ENCODE data around the gene FAM163B. TPM values are rescaled to one million over a fixed set of nuclear protein-coding genes. Genes with fewer than 3 reads are reported as not detected.
"Not testable (repeated sequence)": the region's sequence is repeated elsewhere in the genome, so short reads cannot be mapped to it uniquely, and the experiment has no call there.

The FAM163B gene
- total RNA-seq, 1 donor, result not detected

DNA sequence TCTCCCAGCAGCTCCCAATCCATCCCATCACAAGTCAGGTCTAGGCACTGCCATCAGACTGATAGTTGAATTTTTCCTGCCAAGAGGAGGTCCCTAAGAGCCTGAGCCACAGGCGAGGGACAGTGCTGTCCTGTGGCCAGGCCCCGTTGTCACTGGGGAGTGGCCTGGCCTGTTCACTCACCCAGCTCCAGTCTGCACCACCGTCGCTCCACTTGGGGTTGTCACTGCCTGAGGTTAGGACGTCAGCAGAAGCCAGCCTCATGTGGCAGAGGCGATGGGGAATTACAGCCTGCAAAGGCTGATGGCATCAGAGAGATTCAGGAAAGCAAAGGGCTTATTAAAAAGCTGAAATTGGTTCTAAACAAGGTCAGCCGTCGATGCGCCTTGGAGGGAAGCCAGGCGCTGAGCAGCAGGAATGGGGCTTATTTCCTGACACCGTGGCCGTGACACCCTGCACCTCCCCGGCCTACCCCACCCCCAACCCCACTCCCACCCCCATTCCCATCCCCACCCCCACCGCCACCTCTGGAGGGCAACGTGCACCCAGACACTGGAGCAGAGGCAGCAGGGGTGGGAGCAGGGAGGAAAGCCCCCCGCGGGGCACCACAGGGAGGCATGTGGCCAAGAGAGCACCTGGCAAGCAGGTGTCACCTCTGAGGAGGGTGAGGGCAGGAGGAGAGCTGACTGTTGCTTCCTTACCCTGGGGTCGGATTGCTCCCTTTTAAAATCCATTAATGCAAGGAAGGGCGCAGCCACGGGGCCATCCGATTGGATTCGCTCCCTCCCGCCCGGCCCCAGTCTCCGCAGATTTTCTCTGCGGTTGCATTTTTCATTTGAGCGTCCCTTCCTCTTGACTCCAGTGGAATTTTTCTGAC, 23.9 kb upstream of the FAM163B start:
- no peak overlapping the region for H3K4me3 ChIP-seq (ENCODE audit: low read length)
- no peaks in the 10 kb centered on the region for H3K27me3 ChIP-seq (ENCODE audit: insufficient read depth, low read length)

DNA sequence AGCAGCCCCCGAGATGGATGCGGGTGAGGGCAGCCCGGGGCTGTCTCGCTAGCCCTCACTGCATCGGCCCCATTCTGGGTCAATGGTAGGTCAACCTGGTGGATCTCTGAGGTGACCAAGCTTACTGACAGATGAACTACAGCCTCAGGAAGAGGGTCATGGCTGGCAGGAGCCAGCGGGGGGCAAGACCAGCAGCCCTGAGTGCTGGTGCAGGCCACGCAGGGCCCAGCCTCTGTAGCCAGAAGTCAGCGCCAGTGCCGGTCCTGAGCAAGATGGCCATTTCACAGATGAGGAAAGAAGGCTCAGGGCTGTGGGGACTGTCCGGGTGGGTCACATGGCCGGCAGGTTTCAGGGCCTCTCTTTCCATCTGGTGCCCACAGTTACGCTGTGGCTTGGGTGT, 21.9 kb upstream of the FAM163B start:
- H3K9me3 ChIP-seq (ENCODE audit: low read depth, low read length), result no peaks in the 10 kb centered on the region
- H3K27me3 ChIP-seq (ENCODE audit: insufficient read depth, low read length), result no peaks in the 10 kb centered on the region
- no peaks in the 10 kb centered on the region for H3K4me1 ChIP-seq (ENCODE audit: insufficient read depth, low read length)
- no peak overlapping the region for H3K4me3 ChIP-seq (ENCODE audit: low read length)

More for the DNA sequence above, 23.9 kb upstream of the FAM163B start:
- H3K9me3 ChIP-seq (ENCODE audit: low read depth, low read length), result no peaks in the 10 kb centered on the region
- no peaks in the 10 kb centered on the region for H3K4me1 ChIP-seq (ENCODE audit: insufficient read depth, low read length)

DNA sequence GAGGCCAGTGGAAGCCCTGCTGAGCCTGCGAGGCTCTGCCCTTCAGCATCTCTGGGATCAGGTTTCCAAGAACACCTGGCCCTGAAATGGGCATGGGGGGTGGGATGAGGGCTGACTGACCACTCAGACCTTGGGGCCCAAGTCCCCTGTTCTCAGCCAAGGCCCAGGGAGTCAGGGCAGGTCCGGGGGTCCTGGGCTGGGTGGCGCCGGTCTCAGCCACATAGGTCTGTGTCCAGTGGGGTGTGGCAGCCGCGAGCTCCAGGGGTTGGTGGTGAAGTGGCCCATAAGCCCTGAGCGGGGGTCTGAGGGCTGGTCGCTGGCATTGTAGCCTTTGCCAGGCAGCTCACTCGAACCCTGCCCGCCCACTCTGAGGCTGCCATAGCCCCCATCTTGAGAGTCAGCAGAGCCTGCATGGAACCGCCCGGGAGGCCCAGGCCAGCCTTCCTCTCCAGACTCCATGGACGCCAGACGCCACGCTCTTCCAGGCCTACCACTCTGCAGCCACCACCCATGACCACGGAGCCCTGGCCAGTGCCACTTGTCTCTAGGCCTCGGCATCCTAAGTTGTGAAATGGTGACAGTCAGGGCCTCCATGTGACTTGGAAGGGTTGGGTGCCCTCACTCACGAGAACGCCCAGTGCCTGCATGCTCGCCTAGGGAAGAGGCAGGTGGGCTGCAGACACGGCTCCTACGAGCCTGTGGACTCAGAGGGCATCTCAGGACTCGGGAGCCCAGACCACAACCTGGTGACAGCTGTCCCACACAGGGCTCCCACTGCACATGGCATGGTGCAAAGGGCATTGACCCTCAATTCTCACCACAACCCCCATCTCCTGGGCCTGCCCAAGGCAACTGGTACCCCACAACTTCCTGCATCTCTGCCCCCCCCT, 20.3 kb upstream of the FAM163B start:
- H3K9me3 ChIP-seq (ENCODE audit: low read depth, low read length), result no peaks in the 10 kb centered on the region
- H3K4me1 ChIP-seq (ENCODE audit: insufficient read depth, low read length), result no peaks in the 10 kb centered on the region
- H3K4me3 ChIP-seq (ENCODE audit: low read length), result no peak overlapping the region
- H3K27me3 ChIP-seq (ENCODE audit: insufficient read depth, low read length), result no peaks in the 10 kb centered on the region

DNA sequence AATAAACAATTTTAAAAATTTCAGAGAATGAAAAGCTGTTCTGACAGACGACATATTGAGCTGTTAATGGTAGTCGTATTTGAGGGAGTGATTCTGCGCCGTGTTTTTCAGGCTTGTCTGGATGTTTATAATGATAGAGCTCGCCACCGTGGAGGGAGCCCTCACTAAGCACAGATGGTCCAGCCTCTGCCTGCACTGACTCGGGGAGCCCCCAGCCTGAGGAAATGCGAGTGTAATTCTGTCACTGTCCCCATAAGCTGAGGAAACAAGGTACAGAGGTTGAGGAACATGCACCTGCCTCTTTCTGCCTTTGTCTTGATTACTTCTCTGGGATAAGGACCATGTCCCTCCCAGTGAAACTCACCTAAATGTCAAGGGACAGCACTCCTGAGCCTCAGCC, 19.6 kb upstream of the FAM163B start:
- Histone ChIP-seq H3K4me3 (ENCODE audit: low read length) (no peak overlapping the region), H3K27me3 (ENCODE audit: insufficient read depth, low read length) (no peaks in the 10 kb centered on the region), H3K9me3 (ENCODE audit: low read depth, low read length) (no peaks in the 10 kb centered on the region), H3K4me1 (ENCODE audit: insufficient read depth, low read length) (no peaks in the 10 kb centered on the region)

DNA sequence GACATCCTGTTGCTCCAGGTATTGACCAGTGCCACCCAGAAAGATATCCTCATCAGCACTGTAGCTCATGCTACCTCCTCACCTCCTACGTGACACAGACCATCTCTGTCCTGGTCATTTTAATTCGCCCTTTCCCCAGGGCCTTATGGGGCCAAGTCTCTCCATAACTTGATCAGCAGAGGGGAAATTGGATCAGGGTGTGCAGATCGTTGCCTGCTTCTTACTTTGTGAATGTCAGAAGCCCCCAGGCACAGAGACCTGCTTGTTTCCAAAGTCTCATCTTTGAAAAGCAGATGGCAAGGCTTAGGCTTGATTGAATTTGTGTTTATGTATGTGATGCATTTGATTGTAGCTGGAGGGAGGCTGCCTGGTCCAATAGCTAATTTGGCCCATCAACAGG, 18.2 kb upstream of the FAM163B start:
- Histone ChIP-seq H3K4me1 (ENCODE audit: insufficient read depth, low read length) (no peaks in the 10 kb centered on the region), H3K4me3 (ENCODE audit: low read length) (no peak overlapping the region), H3K27me3 (ENCODE audit: insufficient read depth, low read length) (no peaks in the 10 kb centered on the region), H3K9me3 (ENCODE audit: low read depth, low read length) (no peaks in the 10 kb centered on the region)

DNA sequence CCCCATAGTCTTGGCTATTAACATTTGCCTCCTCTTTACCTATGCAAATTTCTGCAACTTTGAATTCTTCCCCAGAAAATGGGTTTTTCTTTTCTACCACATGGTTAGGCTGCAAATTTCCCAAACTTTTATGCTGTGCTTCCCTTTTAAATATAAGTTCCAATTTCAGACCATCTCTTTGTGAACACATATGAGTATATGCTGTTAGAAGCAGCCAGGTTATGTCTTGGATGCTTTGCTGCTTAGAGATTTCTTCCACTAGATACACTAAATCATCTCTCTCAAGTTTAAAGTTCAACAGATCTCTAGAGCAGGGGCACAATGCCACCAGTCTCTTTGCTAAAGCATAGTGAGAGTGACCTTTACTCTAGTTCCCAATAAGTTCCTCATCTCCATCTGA, 16.8 kb upstream of the FAM163B start:
- not testable (repeated sequence) for H3K4me1 ChIP-seq (ENCODE audit: insufficient read depth, low read length); H3K4me3 ChIP-seq (ENCODE audit: low read length); H3K27me3 ChIP-seq (ENCODE audit: insufficient read depth, low read length); H3K9me3 ChIP-seq (ENCODE audit: low read depth, low read length)

DNA sequence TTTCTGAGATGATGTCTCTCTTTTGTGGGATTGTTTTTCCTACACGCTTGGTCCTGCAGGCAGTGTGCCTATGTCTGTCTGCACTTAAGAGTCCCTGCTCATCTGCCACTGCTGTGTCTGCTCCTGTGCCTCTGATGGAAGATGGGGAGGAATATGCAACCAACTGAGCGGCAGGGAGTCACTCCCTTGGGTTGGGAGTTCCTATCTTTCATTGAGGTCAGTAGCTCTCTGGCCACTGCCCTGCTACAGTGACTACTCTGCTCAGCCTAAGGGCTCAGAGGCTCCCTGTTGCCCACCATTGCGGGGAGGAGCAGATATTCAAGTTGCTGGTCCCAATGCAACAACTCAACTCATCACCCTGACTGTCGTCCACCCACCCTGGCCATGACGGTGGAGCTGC, 13.4 kb upstream of the FAM163B start:
- Histone ChIP-seq H3K4me1 (ENCODE audit: insufficient read depth, low read length) (peaks cover 6% of the 10 kb centered on the region), H3K4me3 (ENCODE audit: low read length) (no peak overlapping the region), H3K9me3 (ENCODE audit: low read depth, low read length) (no peaks in the 10 kb centered on the region), H3K27me3 (ENCODE audit: insufficient read depth, low read length) (no peaks in the 10 kb centered on the region)

DNA sequence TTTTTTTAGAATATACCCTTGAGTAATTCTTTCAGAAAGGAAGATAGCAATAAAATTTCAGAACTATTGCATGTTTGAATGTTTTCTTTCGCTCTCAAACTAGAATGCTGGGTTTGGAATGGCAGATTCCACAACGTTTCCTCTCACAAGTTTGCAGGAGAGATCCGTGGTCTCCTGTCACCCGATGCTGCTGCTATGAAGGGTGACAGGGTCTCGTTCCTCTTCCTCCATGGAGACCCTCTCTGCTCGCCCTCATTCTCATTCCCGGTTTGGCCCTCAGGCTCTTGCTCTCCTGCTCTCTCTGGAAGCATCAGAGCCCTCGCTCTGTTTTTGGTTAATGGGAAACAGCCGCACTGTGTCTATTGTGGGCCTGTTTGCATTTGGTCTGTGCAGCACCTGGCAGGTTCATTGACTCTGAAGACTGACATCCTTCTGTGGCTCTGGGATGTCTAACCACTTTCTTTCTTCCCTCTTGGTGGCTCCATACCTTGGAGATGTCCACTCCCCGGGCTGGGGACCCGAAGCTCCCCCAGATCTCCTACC, 12.6 kb upstream of the FAM163B start:
- Histone ChIP-seq H3K9me3 (ENCODE audit: low read depth, low read length) (no peaks in the 10 kb centered on the region), H3K4me3 (ENCODE audit: low read length) (no peak overlapping the region), H3K27me3 (ENCODE audit: insufficient read depth, low read length) (no peaks in the 10 kb centered on the region), H3K4me1 (ENCODE audit: insufficient read depth, low read length) (peaks cover 6% of the 10 kb centered on the region)

DNA sequence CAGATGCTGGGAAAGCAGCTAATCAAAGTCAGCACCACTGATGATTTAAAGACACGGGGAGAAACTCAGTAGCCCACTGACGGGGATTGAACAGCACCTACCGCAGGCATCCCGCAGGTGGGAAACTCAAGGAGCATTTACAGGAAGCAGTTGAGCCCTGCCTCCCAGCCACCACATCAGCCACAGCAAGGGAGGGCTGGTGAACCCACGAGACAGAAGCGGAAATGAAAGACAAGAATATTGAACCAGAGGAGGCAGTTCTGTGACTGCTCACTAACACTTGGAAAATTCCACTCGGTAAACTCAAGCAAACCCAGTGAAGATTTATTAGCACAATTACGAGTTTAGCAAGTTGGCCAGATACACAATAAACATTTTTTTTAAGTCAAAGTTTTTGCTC, 10.6 kb upstream of the FAM163B start:
- Histone ChIP-seq H3K27me3 (ENCODE audit: insufficient read depth, low read length) (no peaks in the 10 kb centered on the region), H3K9me3 (ENCODE audit: low read depth, low read length) (no peaks in the 10 kb centered on the region), H3K4me1 (ENCODE audit: insufficient read depth, low read length) (peaks cover 6% of the 10 kb centered on the region), H3K4me3 (ENCODE audit: low read length) (no peak overlapping the region)

DNA sequence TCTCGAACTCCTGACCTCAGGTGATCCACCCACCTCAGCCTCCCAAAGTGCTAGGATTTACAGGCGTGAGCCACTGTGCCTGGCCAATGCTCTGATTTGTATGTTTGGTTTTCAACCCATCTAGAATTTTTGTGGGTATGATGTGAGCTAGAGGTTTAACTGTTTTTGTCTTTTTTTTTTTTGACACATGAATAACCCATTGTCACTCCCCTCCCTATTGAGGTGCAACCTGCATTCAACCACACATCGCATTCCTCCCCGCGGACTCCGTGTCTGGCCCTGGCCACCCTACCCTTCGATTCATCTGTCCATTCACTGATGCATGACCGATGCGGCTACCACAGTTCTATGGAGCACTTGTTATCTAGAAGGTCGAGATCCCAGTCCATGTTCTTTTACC, 9.5 kb upstream of the FAM163B start:
- Histone ChIP-seq H3K4me1 (ENCODE audit: insufficient read depth, low read length) (peaks cover 6% of the 10 kb centered on the region), H3K27me3 (ENCODE audit: insufficient read depth, low read length) (no peaks in the 10 kb centered on the region), H3K9me3 (ENCODE audit: low read depth, low read length) (no peaks in the 10 kb centered on the region), H3K4me3 (ENCODE audit: low read length) (no peak overlapping the region)

DNA sequence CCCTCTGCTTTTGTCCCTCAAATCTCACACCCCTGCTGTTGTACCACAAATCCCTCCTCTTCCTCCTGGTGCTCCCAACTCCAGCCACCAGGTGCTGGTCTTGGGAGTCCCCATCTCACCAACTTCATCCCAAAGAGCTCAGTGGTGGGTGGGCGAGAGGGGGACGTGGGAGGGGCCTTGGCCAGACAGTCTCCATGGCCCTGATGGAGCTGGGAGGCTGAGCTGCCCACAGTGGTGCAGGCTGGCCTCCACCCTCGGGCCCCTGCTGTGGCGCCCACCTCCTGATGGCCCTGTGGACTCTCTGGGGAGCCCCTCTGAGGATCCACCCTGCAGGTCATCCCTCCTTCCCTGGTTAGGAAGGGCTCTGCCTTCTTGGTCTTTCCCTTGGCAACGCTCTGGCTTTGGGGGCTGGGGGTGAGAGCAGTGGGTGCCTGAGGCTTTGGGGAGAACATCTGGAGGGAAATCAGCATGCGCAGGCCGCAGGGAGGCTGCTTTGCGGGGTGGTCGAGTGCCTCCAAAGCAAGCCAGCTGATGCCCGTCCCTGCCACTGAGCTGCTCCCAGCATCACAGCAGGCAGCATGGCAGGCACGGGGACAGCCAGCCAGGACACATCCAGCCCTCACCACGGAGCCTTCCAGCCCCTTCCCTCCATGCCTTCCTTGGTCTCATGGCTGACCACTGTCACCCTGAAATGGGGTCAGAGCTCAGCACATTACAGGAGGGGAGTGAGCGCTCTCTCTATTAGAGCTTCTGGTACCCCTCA, 7.6 kb upstream of the FAM163B start:
- no peaks in the 10 kb centered on the region for H3K9me3 ChIP-seq (ENCODE audit: low read depth, low read length)
- H3K4me3 ChIP-seq (ENCODE audit: low read length), result no peak overlapping the region
- H3K4me1 ChIP-seq (ENCODE audit: insufficient read depth, low read length), result peaks cover 6% of the 10 kb centered on the region
- no peaks in the 10 kb centered on the region for H3K27me3 ChIP-seq (ENCODE audit: insufficient read depth, low read length)

DNA sequence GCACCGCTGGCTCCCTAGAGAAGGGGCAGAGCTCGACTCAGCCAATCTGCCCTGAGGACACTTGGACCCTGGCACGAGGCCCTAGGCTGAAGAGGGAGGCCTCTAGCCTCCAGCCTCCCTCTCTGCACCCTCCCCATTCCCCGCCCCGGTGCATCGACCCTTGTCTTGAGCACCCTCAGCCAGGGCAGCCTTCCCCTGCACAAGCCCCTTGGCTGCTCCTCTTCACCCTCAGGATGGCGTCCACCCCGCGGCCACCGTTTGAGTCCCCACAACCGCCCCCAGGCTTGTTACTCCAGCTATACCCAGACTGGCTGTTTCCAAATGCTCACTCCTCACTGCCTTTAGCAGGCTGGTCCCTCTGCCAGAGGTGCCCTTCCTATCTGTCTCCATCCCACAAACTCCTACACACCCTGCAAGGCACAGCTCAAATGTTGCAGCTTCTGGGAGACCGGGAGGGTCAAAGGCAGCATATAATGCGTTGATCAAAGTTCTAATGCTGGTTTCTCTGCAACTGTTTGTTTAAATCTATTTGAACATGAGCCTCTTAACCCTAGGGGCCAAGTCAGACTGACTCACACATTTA, 6.5 kb upstream of the FAM163B start:
- Histone ChIP-seq H3K4me3 (ENCODE audit: low read length) (no peak overlapping the region), H3K27me3 (ENCODE audit: insufficient read depth, low read length) (no peaks in the 10 kb centered on the region), H3K4me1 (ENCODE audit: insufficient read depth, low read length) (peaks cover 6% of the 10 kb centered on the region), H3K9me3 (ENCODE audit: low read depth, low read length) (no peaks in the 10 kb centered on the region)

DNA sequence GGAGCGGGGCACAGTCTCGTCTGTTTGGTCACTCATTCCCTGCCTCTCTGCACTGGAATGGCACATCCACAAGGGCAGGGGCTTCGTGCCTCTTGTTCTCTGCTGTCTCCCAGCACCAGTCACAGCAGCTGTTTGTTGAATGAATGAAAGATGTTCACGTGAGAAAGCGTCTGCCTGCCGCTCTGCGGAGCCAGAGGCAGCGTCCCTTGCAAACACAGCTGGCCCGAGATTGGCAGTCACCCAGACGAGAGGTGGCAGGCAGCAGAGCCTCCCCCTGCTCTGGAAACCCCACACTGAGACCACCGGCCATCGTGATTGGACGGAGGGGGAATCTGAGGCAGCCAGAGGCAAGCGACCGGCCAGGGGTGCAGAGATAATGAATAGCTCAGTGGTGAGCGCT, 6.0 kb upstream of the FAM163B start:
- Histone ChIP-seq H3K27me3 (ENCODE audit: insufficient read depth, low read length) (no peaks in the 10 kb centered on the region), H3K4me1 (ENCODE audit: insufficient read depth, low read length) (peaks cover 6% of the 10 kb centered on the region), H3K4me3 (ENCODE audit: low read length) (no peak overlapping the region), H3K9me3 (ENCODE audit: low read depth, low read length) (no peaks in the 10 kb centered on the region)

DNA sequence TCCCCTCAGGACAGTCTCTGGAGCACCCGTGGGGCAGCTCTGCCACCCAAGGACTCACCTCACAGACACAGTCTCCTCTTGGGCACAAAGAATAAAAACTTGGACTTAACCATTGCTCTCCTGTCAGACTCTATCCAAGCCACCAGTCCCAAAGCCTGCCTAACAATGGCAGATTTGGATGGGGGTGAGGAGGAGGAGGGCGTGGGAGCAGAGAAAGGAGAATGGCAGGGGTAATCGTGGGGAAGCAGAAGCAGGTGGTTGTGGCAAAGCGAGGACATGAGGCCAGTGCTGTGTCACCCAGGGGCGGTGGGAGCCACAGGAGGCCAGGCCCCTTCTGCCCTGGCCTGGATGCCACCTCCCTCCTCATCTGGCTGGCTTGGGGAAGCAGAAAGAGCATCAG, 5.5 kb upstream of the FAM163B start:
- no peak overlapping the region for H3K4me3 ChIP-seq (ENCODE audit: low read length)
- peaks cover 2% of the 10 kb centered on the region for H3K4me1 ChIP-seq (ENCODE audit: insufficient read depth, low read length)
- peaks cover 3% of the 10 kb centered on the region for H3K27me3 ChIP-seq (ENCODE audit: insufficient read depth, low read length)
- H3K9me3 ChIP-seq (ENCODE audit: low read depth, low read length), result no peaks in the 10 kb centered on the region
